Chondrocyte (in vitro differentiated cells): Measurements from ENCODE around the gene TSPAN1. TPM values are rescaled to one million over a fixed set of nuclear protein-coding genes. Genes with fewer than 3 reads are reported as not detected.

ENCODE experiments used
- DNase-seq: peaks from one replicate; pipeline ENCODE4 v3.0.0; 2021; ENCODE audit warnings: mixed read lengths, low spot score
- H3K27ac Mint-ChIP-seq: one replicate; pipeline ENCODE4 v1.8.0; 2021; ENCODE audit warnings: mild to moderate bottlenecking, moderate library complexity, mixed read lengths; ENCODE audit not compliant: unreplicated experiment
- H3K27me3 Mint-ChIP-seq: 2 replicates; pipeline ENCODE4 v1.8.0; 2021; ENCODE audit warnings: low read depth, mixed read lengths
- H3K36me3 Mint-ChIP-seq: 2 replicates; pipeline ENCODE4 v1.8.0; 2021; ENCODE audit warnings: low read depth, mixed read lengths
- H3K4me1 Mint-ChIP-seq: 2 replicates; pipeline ENCODE4 v1.8.0; 2021; ENCODE audit warnings: low read depth, mild to moderate bottlenecking, mixed read lengths
- H3K4me3 Mint-ChIP-seq: one replicate; pipeline ENCODE4 v1.8.0; 2021; ENCODE audit warnings: mild to moderate bottlenecking, moderate library complexity, mixed read lengths; ENCODE audit not compliant: unreplicated experiment
- H3K9me3 Mint-ChIP-seq: 2 replicates; pipeline ENCODE4 v1.8.0; 2021; ENCODE audit warnings: low read depth, mixed read lengths
- CTCF ChIP-seq: fragments of 200-600 bp; sonication (generic); IDR thresholded peaks from 2 replicates; pipeline ENCODE4 v1.5.0; 2021; ENCODE audit warnings: antibody characterized with exemption, mild to moderate bottlenecking, moderate library complexity
- total RNA-seq: library from RNA; stranded (reverse); gene quantifications from 3 replicates; pipeline ENCODE4 v1.2.1, GENCODE V29; 2021

TSPAN1 gene
- total RNA-seq, 1 donor from 2014 or later = 1.6 TPM

GRCh38 chr1:46176211-46176865 is 1.5 kb downstream of the TSPAN1 start, which contains the start of gene P3R3URF:
TSS of gene P3R3URF (minus strand) at chr1:46176488. CDS start at chr1:46176471, 17 bp downstream.
- TF ChIP-seq CTCF = no peak
- Mint-ChIP-seq H3K9me3 (no peaks in the 10 kb centered on the region), H3K4me3 (no peak within 1 kb of the TSS), H3K36me3 (no peaks in the 10 kb centered on the region), H3K27ac (no peak within 1 kb of the TSS), H3K27me3 (no peaks in the 10 kb centered on the region), H3K4me1 (peaks cover 3% of the 10 kb centered on the region)
- DNase-seq = no peak

- DNase-seq = no peak
- no peak overlapping the region for H3K4me3 Mint-ChIP-seq
- TF ChIP-seq CTCF = peak; percentile 93
- no peaks in the 10 kb centered on the region for H3K9me3 Mint-ChIP-seq
- no peaks in the 10 kb centered on the region for H3K27me3 Mint-ChIP-seq
- no peak overlapping the region for H3K27ac Mint-ChIP-seq
- H3K36me3 Mint-ChIP-seq = no peaks in the 10 kb centered on the region
- H3K4me1 Mint-ChIP-seq = peaks cover 29% of the 10 kb centered on the region
These were observed 4.5 kb downstream of the TSPAN1 start for GRCh38 chr1:46179138-46180081.

DNA sequence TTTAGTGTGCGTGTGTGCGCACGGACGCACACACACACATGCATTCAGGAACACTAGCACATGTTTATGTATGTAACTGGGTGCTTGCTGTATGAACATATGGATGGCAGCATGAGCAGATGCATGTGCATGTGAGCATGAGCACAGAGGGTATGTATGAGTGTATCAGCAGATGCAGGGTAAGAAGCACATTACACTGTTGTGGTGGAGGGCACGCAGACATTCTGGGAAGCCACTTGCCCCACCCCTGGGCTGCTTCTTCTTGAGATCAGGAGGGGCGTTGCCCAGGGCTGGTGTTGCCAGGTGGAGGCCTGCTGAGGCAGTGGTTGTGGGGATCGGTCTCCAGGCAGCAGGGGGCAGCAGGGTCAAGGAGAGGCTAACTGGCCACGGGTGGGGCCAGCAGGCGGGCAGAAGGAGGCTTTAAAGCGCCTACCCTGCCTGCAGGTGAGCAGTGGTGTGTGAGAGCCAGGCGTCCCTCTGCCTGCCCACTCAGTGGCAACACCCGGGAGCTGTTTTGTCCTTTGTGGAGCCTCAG is 5.3 kb downstream of the TSPAN1 start:
- no peak overlapping the region for H3K4me3 Mint-ChIP-seq
- H3K36me3 Mint-ChIP-seq = no peaks in the 10 kb centered on the region
- no peaks in the 10 kb centered on the region for H3K27me3 Mint-ChIP-seq
- H3K4me1 Mint-ChIP-seq = peaks cover 36% of the 10 kb centered on the region
- no peaks in the 10 kb centered on the region for H3K9me3 Mint-ChIP-seq
- no peak for TF ChIP-seq CTCF
- DNase-seq = no peak
- H3K27ac Mint-ChIP-seq = no peak overlapping the region

DNA sequence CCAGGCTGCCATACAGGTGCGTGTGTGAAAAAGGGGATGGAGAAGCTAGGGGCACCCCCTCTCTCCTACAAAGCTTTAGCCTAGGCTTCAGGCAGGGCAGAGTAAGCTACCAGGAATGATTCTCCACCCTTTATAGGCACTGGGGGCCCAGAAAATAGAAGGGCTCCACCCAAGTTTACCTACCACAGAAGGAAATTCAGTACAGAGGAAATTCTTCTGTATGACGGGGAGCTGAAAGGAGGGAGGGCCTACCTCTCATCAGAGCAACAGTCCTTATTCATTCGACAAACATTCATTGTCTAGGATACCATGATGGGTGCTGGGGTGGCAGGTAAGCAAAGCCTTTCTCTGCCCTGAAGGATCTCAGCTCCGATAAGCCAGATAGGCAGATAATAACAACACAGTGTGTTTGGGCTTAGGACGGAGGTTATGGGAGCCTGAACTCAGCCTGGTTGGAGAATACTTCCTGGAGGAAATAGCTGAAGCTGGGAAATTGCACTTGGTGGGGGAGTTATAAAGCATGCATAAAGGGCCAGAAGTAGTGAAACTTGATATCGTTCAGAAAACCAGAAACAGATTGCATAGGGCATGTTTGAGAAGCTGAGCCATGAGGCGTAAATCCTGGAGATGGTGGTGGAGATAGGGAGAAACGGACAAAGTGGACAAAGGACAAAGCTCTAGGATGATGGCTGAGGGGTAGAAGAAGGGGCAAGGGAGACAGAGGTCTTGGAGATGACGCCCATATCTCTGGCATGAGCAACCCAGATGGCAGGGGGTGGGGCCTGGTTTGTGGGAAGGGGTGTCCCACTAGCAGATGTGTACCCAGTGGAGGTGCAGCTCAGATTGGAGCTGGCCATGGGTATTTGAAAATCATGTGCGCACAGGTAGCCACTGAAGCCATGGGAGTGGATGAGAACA is 6.7 kb downstream of the TSPAN1 start:
- no peaks in the 10 kb centered on the region for H3K9me3 Mint-ChIP-seq
- no peaks in the 10 kb centered on the region for H3K27me3 Mint-ChIP-seq
- peaks cover 39% of the 10 kb centered on the region for H3K4me1 Mint-ChIP-seq
- H3K36me3 Mint-ChIP-seq = no peaks in the 10 kb centered on the region
- H3K4me3 Mint-ChIP-seq = no peak overlapping the region
- no peak for TF ChIP-seq CTCF
- peak overlapping the region; percentile 81 for H3K27ac Mint-ChIP-seq
- no peak for DNase-seq
